GM12878 (cell line): ENCODE results near the gene GAS2L3. TPM values are rescaled to one million over a fixed set of nuclear protein-coding genes. Genes with fewer than 3 reads are reported as not detected.

Experiments
- ATAC-seq: fragments of 200-7000 bp; cut with Tn5 transposase; 3 replicates; pipeline ENCODE4 v1.9.1; 2020; ENCODE audit warnings: mild to moderate bottlenecking, moderate library complexity
- BruUV-seq: library from RNA; stranded (reverse); fragments of 400-500 nt; replicated peaks from 2 replicates; lab custom pipeline; 2021; lab: Mats Ljungman, UMichigan
- CTCF ChIA-PET: fragments of 300-600 bp; sonication (Branson Sonifier 250); formaldehyde crosslinking; extraction: SDS; loops from one replicate; lab custom pipeline; 2021; ENCODE audit warnings: inconsistent platforms; lab: Yijun Ruan, JAX
- POLR2A ChIA-PET: fragments of 350-600 bp; formaldehyde crosslinking; extraction: SDS; loops from one replicate; lab custom pipeline; 2021; ENCODE audit warnings: inconsistent platforms; lab: Charles Lee
- RAD21 ChIA-PET: fragments of 300-600 bp; sonication (Branson Sonifier 250); formaldehyde crosslinking; loops from one replicate; lab custom pipeline; 2023; ENCODE audit warnings: antibody characterized with exemption; ENCODE audit not compliant: unreplicated experiment; lab: Charles Lee
- SMC1A ChIA-PET: fragments of 300-600 bp; sonication (Branson Sonifier 250); formaldehyde crosslinking; loops from one replicate; lab custom pipeline; 2023; ENCODE audit not compliant: unreplicated experiment, uncharacterized antibody; lab: Charles Lee
- DNase-seq: peaks from one replicate; pipeline ENCODE4 v3.0.0-alpha.2; 2011; ENCODE audit warnings: low read depth, low spot score
- FAIRE-seq: peaks from 3 replicates; lab custom pipeline; 2011; peaks lifted over from hg19 to GRCh38; lab: Jason Lieb, UNC
- H2AFZ ChIP-seq: 2 replicates; pipeline ENCODE4 v1.6.0; 2011; ENCODE audit warnings: low read depth, low read length, control low read depth; ENCODE audit not compliant: control insufficient read depth
- H3K27ac ChIP-seq: 2 replicates; pipeline ENCODE4 v1.5.1; 2011; ENCODE audit warnings: control low read depth; ENCODE audit not compliant: control insufficient read depth, insufficient read depth
- H3K27me3 ChIP-seq, 2 experiments: replicated peaks in 1 of 2; 2 replicates each; pipeline versions ENCODE4 v1.6.0 to v1.6.1; 2011; ENCODE audit warnings: low read length in 1 of 2; ENCODE audit not compliant: control insufficient read depth in 2 of 2, insufficient read depth in 2 of 2
- H3K36me3 ChIP-seq, 2 experiments: 2 replicates each; pipeline ENCODE4 v1.5.1; 2011; ENCODE audit warnings: low read length in 1 of 2; ENCODE audit not compliant: control insufficient read depth in 2 of 2, insufficient read depth in 2 of 2
- H3K4me1 ChIP-seq: 2 replicates; pipeline ENCODE4 v1.6.1; 2011; ENCODE audit warnings: mild to moderate bottlenecking, low read length, moderate library complexity, mixed read lengths; ENCODE audit not compliant: control insufficient read depth, insufficient read depth
- H3K4me2 ChIP-seq: 2 replicates; pipeline ENCODE4 v1.6.0; 2011; ENCODE audit warnings: control low read depth; ENCODE audit not compliant: control insufficient read depth, insufficient read depth
- H3K4me3 ChIP-seq: fragments of 200-600 bp; sonication (generic); 2 replicates; pipeline ENCODE4 v1.5.1; 2016
- H3K79me2 ChIP-seq: 2 replicates; pipeline ENCODE4 v1.6.0; 2011; ENCODE audit warnings: low read length; ENCODE audit not compliant: control insufficient read depth, insufficient read depth
- H3K9ac ChIP-seq: 2 replicates; pipeline ENCODE4 v1.8.0; 2011; ENCODE audit warnings: low read length, control low read depth, mixed read lengths; ENCODE audit not compliant: control insufficient read depth, insufficient read depth
- H3K9me3 ChIP-seq: replicated peaks from 3 replicates; pipeline ENCODE4 v1.5.1; 2011; ENCODE audit warnings: mild to moderate bottlenecking, low read length; ENCODE audit not compliant: control insufficient read depth, insufficient read depth
- H4K20me1 ChIP-seq: 2 replicates; pipeline ENCODE4 v1.6.0; 2011; ENCODE audit not compliant: control insufficient read depth, insufficient read depth
- BACH1 ChIP-seq: fragments of 450-650 bp; IDR thresholded peaks from 2 replicates; pipeline ENCODE4 v1.6.1; 2017; ENCODE audit warnings: mild to moderate bottlenecking, borderline replicate concordance
- BMI1 ChIP-seq: fragments of 450-650 bp; IDR thresholded peaks from 2 replicates; pipeline ENCODE4 v1.6.1; 2016; ENCODE audit warnings: mild to moderate bottlenecking, moderate library complexity, borderline replicate concordance
- CEBPZ ChIP-seq: fragments of 150-350 bp; IDR thresholded peaks from 2 replicates; pipeline ENCODE4 v1.6.1; 2016; ENCODE audit warnings: low read depth, low read length
- NR2C2 ChIP-seq: IDR thresholded peaks from 2 replicates; pipeline ENCODE4 v1.6.1; 2011; ENCODE audit warnings: borderline replicate concordance, low read depth; ENCODE audit not compliant: control insufficient read depth, insufficient read length
- WGBS: methylation state at CpG from one replicate; pipeline ENCODE4 v1.1.6; 2016; ENCODE audit warnings: low lambda C conversion rate; ENCODE audit not compliant: insufficient replicate concordance, insufficient coverage; ENCODE audit errors: missing lambda C conversion rate; 5-methylcytosine and 5-hydroxymethylcytosine counted together
- in situ Hi-C: fragments of 300-500 bp; cut with MboI; formaldehyde crosslinking; loops from 9 replicates; pipeline ENCODE4 v1.14.3; 2018; ENCODE audit warnings: mixed read lengths
- intact Hi-C: fragments of 100-400 bp; cut with micrococcal nuclease; formaldehyde crosslinking; loops from one replicate; pipeline ENCODE4 v1.14.2; 2022; ENCODE audit not compliant: unreplicated experiment
- polyA plus RNA-seq, 11 experiments: library from polyadenylated mRNA; depleted of rRNA in 4 of 11; unstranded in 6 of 11; stranded (reverse) in 5 of 11; fragments of >200 nt; fragmentation: Nextera tagmentation in 4 of 11; fragmentation: Illumina TruSeq in 1 of 11; extraction: Ambion mirVana in 4 of 11; extraction: Trizol in 1 of 11; gene quantifications; 1 replicate in 1 of 11; 2 replicates in 10 of 11; pipeline versions ENCODE4 v1.2.1 to v1.2.3, GENCODE V29; 2011 to 2016; ENCODE audit warnings: inconsistent platforms in 2 of 11, missing spikeins in 2 of 11, low read depth in 1 of 11
- small RNA-seq: library from RNA; depleted of rRNA; stranded (forward); fragments of <200 nt; gene quantifications from one replicate; pipeline ENCODE3, GENCODE V24; 2014
- total RNA-seq, 4 experiments: library from RNA; depleted of rRNA in 3 of 4; stranded (reverse); fragments of >200 nt in 3 of 4; fragmentation: Illumina TruSeq in 1 of 4; extraction: Trizol in 1 of 4; gene quantifications; 2 replicates each; pipeline versions ENCODE4 v1.2.1 to v1.2.3, GENCODE V29; 2013 to 2021

GAS2L3 gene
- total and polyA plus RNA-seq, 10 of the 15 experiments (the other 5 are each of a cell fraction or from before 2014, with no cell fraction given) = 0.46 to 6.6 (median 2.4) TPM

- no peak overlapping the region for H3K4me2 ChIP-seq
- intact Hi-C loops (no loop called here), in situ Hi-C loops (no loop called here)
- DNase-seq = no peak
- H2AFZ ChIP-seq = no peak overlapping the region
- CTCF ChIA-PET = interaction anchor here (1.2 to 4.4 kb wide), 6 partner anchors 13 to 439 kb away, joined by 3 to 37 read pairs (median 24); no protein-coding TSS in a partner anchor
- H3K9me3 ChIP-seq = no peaks in the 10 kb centered on the region
- BruUV-seq = no TSS peak
- RAD21 ChIA-PET = interaction anchor here (1.1 kb wide), 1 partner anchor 64 kb away, joined by 3 read pairs; no protein-coding TSS in a partner anchor
- no peaks in the 10 kb centered on the region for H3K79me2 ChIP-seq
- no peak for ATAC-seq
- H3K36me3 ChIP-seq = no peaks in the 10 kb centered on the region
- TF ChIP-seq BACH1 (no peak), BMI1 (no peak), CEBPZ (no peak), NR2C2 (no peak)
- TF ChIP-seq, all 136 proteins: peak for 0
- WGBS = 25% methylated on average over 7 of the region's 7 CpGs
- H3K27me3 ChIP-seq = no peaks in the 10 kb centered on the region; a peak in 2 of 4 replicates
- H3K27ac ChIP-seq = no peak overlapping the region
- ChIA-PET SMC1A (interaction anchor here (1.4 to 2.2 kb wide), 2 partner anchors 12 to 270 kb away, joined by 4 to 7 read pairs; no protein-coding TSS in a partner anchor), POLR2A (no interaction called here)
- FAIRE-seq = no peak
- H3K9ac ChIP-seq = no peak overlapping the region
- H4K20me1 ChIP-seq = peaks cover 3% of the 10 kb centered on the region; the same call in 1 of the 2 replicates
- H3K4me1 ChIP-seq = no peaks in the 10 kb centered on the region
- H3K4me3 ChIP-seq = no peak overlapping the region
Observed at GRCh38 chr12:100674036-100674888, 100.8 kb downstream of the GAS2L3 start.

Small RNA genes lying within 50 kb of the gene (small RNA-seq; reads per million reads assigned to genes)
- not detected for gene AC010200.2

Other genes with a start within 250 kb of the GAS2L3 start
- gene SLC17A8, start 216.6 kb upstream of the GAS2L3 start, total RNA-seq (2014; rRNA removed) = not detected in 2 replicates
- gene SLC17A8, start 216.6 kb upstream of the GAS2L3 start, total RNA-seq (2014; rRNA removed; fragmentation: Illumina TruSeq; extraction: Trizol) = not detected in 2 replicates
- gene SLC17A8, start 216.6 kb upstream of the GAS2L3 start, total RNA-seq (2021) = not detected in 2 replicates
- gene SLC17A8, start 216.6 kb upstream of the GAS2L3 start, polyA plus RNA-seq (2011; rRNA removed) = 0.18 TPM in 1 of 2 replicates, not detected in the other
- not detected in 2 replicates for gene SLC17A8, start 216.6 kb upstream of the GAS2L3 start, polyA plus RNA-seq (2014; fragmentation: Illumina TruSeq; extraction: Trizol)
- not detected for gene SLC17A8, start 216.6 kb upstream of the GAS2L3 start, polyA plus RNA-seq (2014; fragmentation: Nextera tagmentation; extraction: Ambion mirVana)
- gene SLC17A8, start 216.6 kb upstream of the GAS2L3 start, polyA plus RNA-seq (2014; rRNA removed) = not detected in 2 replicates
- not detected for gene SLC17A8, start 216.6 kb upstream of the GAS2L3 start, polyA plus RNA-seq (2016; fragmentation: Nextera tagmentation; extraction: Ambion mirVana)
- not detected in 2 replicates for gene NR1H4, start 99.8 kb upstream of the GAS2L3 start, total RNA-seq (2014; rRNA removed)
- not detected in 2 replicates for gene NR1H4, start 99.8 kb upstream of the GAS2L3 start, total RNA-seq (2014; rRNA removed; fragmentation: Illumina TruSeq; extraction: Trizol)
- gene NR1H4, start 99.8 kb upstream of the GAS2L3 start, total RNA-seq (2021) = not detected in 2 replicates
- gene NR1H4, start 99.8 kb upstream of the GAS2L3 start, polyA plus RNA-seq (2011; rRNA removed) = 0.04 and 0.09 TPM in 2 replicates
- not detected in 2 replicates for gene NR1H4, start 99.8 kb upstream of the GAS2L3 start, polyA plus RNA-seq (2014; fragmentation: Illumina TruSeq; extraction: Trizol)
- not detected for gene NR1H4, start 99.8 kb upstream of the GAS2L3 start, polyA plus RNA-seq (2014; fragmentation: Nextera tagmentation; extraction: Ambion mirVana)
- gene NR1H4, start 99.8 kb upstream of the GAS2L3 start, polyA plus RNA-seq (2014; rRNA removed) = not detected in 2 replicates
- gene NR1H4, start 99.8 kb upstream of the GAS2L3 start, polyA plus RNA-seq (2016; fragmentation: Nextera tagmentation; extraction: Ambion mirVana) = not detected
- gene ANO4, start 221.1 kb downstream of the GAS2L3 start, total RNA-seq (2014; rRNA removed) = not detected in 2 replicates
- not detected in 2 replicates for gene ANO4, start 221.1 kb downstream of the GAS2L3 start, total RNA-seq (2014; rRNA removed; fragmentation: Illumina TruSeq; extraction: Trizol)
- not detected in 2 replicates for gene ANO4, start 221.1 kb downstream of the GAS2L3 start, total RNA-seq (2021)
- not detected in 2 replicates for gene ANO4, start 221.1 kb downstream of the GAS2L3 start, polyA plus RNA-seq (2011; rRNA removed)
- gene ANO4, start 221.1 kb downstream of the GAS2L3 start, polyA plus RNA-seq (2014; fragmentation: Illumina TruSeq; extraction: Trizol) = not detected in 2 replicates
- gene ANO4, start 221.1 kb downstream of the GAS2L3 start, polyA plus RNA-seq (2014; fragmentation: Nextera tagmentation; extraction: Ambion mirVana) = not detected
- gene ANO4, start 221.1 kb downstream of the GAS2L3 start, polyA plus RNA-seq (2014; rRNA removed) = not detected in 2 replicates
- gene ANO4, start 221.1 kb downstream of the GAS2L3 start, polyA plus RNA-seq (2016; fragmentation: Nextera tagmentation; extraction: Ambion mirVana) = not detected